SK-N-SH (cell line): ENCODE results near the gene CIDEC.
"Not testable (repeated sequence)": the region's sequence is repeated elsewhere in the genome, so short reads cannot be mapped to it uniquely, and the experiment has no call there.

ENCODE experiments used
- EP300 ChIP-seq, 2 experiments: IDR thresholded peaks; 2 replicates each; pipeline versions ENCODE4 v1.4.0 to v1.6.1; 2012; ENCODE audit warnings: borderline replicate concordance in 1 of 2, low read depth in 1 of 2, low read length in 1 of 2
- EZH2phosphoT487 ChIP-seq: fragments of 200-600 bp; sonication (generic); IDR thresholded peaks from 2 replicates; pipeline ENCODE4 v1.6.1; 2017; ENCODE audit warnings: low read depth, mixed run types, mild to moderate bottlenecking, antibody characterized with exemption, moderate library complexity, borderline replicate concordance
- FOXM1 ChIP-seq: IDR thresholded peaks from 2 replicates; pipeline ENCODE4 v1.4.0; 2012; ENCODE audit warnings: low read depth, mild to moderate bottlenecking
- GABPA ChIP-seq: IDR thresholded peaks from 2 replicates; pipeline ENCODE4 v1.4.0; 2012; ENCODE audit warnings: low read depth, mild to moderate bottlenecking
- POLR2AphosphoS5 ChIP-seq: IDR thresholded peaks from 2 replicates; pipeline ENCODE4 v1.6.1; 2012; ENCODE audit warnings: low read depth, low read length
- RFX5 ChIP-seq: IDR thresholded peaks from 2 replicates; pipeline ENCODE4 v1.6.1; 2012; ENCODE audit warnings: mild to moderate bottlenecking, improper control_type of control experiment, low read length
- RXRA ChIP-seq: IDR thresholded peaks from 2 replicates; pipeline ENCODE4 v1.4.0; 2012; ENCODE audit warnings: low read depth, mild to moderate bottlenecking, borderline replicate concordance
- TAF1 ChIP-seq: IDR thresholded peaks from 2 replicates; pipeline ENCODE4 v1.6.1; 2012; ENCODE audit warnings: low read depth, mild to moderate bottlenecking, low read length, moderate library complexity, borderline replicate concordance
- TF ChIP-seq, protein P1 (sequence below): fragments of 200-600 bp; sonication (generic); IDR thresholded peaks from 2 replicates; pipeline ENCODE4 v1.6.1; 2017; ENCODE audit warnings: antibody characterized with exemption, mild to moderate bottlenecking, moderate library complexity
- TF ChIP-seq, protein P2 (sequence below): IDR thresholded peaks from 2 replicates; pipeline ENCODE4 v1.6.1; 2012; ENCODE audit warnings: mild to moderate bottlenecking, low read depth, low read length, moderate library complexity
- TF ChIP-seq, protein P3 (sequence below): IDR thresholded peaks from 2 replicates; pipeline ENCODE4 v1.4.0; 2012; ENCODE audit warnings: low read depth, borderline replicate concordance
- TF ChIP-seq, protein P4 (sequence below): IDR thresholded peaks from 2 replicates; pipeline ENCODE4 v1.4.0; 2012; ENCODE audit warnings: low read depth

DNA sequence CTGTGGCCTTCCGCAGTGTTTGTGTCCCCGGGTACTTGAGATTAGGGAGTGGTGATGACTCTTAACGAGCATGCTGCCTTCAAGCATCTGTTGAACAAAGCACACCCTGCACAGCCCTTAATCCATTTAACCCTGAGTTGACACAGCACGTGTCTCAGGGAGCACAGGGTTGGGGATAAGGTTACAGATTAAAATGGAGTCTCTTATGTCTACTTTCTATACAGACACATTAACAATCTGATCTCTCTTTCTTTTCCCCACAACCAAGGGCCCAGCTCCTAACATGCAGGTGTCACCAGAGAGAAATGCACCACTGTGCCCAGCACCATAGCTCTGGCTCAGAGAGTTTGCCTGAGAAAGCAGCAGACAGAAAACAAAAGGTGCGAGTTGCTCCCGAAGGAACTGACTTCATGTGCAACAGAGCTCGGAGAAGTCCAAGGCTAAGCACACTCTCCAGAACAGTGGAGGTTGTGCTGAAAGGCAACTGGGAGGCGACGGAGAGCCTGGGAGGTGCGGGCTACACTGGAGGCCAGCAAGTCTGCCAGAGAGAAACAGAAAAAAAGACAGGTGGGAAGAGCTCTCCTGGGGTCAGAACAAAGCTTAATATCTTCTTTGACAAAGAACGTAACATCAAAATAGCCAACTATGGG is 25.6 kb downstream of the CIDEC start:
- not testable (repeated sequence) for TF ChIP-seq TAF1; EP300 (IDR thresholded peaks at IDR 0.05; ENCODE audit: borderline replicate concordance in 1 of 2, low read depth in 1 of 2, low read length in 1 of 2); RXRA; POLR2AphosphoS5; FOXM1; EZH2phosphoT487; RFX5; GABPA
- TF ChIP-seq, protein P1, sequence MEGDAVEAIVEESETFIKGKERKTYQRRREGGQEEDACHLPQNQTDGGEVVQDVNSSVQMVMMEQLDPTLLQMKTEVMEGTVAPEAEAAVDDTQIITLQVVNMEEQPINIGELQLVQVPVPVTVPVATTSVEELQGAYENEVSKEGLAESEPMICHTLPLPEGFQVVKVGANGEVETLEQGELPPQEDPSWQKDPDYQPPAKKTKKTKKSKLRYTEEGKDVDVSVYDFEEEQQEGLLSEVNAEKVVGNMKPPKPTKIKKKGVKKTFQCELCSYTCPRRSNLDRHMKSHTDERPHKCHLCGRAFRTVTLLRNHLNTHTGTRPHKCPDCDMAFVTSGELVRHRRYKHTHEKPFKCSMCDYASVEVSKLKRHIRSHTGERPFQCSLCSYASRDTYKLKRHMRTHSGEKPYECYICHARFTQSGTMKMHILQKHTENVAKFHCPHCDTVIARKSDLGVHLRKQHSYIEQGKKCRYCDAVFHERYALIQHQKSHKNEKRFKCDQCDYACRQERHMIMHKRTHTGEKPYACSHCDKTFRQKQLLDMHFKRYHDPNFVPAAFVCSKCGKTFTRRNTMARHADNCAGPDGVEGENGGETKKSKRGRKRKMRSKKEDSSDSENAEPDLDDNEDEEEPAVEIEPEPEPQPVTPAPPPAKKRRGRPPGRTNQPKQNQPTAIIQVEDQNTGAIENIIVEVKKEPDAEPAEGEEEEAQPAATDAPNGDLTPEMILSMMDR, result not testable (repeated sequence)
- TF ChIP-seq, protein P2, sequence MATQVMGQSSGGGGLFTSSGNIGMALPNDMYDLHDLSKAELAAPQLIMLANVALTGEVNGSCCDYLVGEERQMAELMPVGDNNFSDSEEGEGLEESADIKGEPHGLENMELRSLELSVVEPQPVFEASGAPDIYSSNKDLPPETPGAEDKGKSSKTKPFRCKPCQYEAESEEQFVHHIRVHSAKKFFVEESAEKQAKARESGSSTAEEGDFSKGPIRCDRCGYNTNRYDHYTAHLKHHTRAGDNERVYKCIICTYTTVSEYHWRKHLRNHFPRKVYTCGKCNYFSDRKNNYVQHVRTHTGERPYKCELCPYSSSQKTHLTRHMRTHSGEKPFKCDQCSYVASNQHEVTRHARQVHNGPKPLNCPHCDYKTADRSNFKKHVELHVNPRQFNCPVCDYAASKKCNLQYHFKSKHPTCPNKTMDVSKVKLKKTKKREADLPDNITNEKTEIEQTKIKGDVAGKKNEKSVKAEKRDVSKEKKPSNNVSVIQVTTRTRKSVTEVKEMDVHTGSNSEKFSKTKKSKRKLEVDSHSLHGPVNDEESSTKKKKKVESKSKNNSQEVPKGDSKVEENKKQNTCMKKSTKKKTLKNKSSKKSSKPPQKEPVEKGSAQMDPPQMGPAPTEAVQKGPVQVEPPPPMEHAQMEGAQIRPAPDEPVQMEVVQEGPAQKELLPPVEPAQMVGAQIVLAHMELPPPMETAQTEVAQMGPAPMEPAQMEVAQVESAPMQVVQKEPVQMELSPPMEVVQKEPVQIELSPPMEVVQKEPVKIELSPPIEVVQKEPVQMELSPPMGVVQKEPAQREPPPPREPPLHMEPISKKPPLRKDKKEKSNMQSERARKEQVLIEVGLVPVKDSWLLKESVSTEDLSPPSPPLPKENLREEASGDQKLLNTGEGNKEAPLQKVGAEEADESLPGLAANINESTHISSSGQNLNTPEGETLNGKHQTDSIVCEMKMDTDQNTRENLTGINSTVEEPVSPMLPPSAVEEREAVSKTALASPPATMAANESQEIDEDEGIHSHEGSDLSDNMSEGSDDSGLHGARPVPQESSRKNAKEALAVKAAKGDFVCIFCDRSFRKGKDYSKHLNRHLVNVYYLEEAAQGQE, result not testable (repeated sequence)
- TF ChIP-seq, protein P3, sequence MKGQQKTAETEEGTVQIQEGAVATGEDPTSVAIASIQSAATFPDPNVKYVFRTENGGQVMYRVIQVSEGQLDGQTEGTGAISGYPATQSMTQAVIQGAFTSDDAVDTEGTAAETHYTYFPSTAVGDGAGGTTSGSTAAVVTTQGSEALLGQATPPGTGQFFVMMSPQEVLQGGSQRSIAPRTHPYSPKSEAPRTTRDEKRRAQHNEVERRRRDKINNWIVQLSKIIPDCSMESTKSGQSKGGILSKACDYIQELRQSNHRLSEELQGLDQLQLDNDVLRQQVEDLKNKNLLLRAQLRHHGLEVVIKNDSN, result not testable (repeated sequence)
- TF ChIP-seq, protein P4, sequence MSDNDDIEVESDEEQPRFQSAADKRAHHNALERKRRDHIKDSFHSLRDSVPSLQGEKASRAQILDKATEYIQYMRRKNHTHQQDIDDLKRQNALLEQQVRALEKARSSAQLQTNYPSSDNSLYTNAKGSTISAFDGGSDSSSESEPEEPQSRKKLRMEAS, result not testable (repeated sequence)
